Duodenal mucosa (tissue), 2 donors: Measurements from ENCODE around the gene DHRS7B.
"Not testable (repeated sequence)": the region's sequence is repeated elsewhere in the genome, so short reads cannot be mapped to it uniquely, and the experiment has no call there.

ENCODE experiments used
- H3K27ac ChIP-seq: one replicate; pipeline ENCODE4 v1.7.0; 2013; ENCODE audit warnings: low read depth, low read length
- H3K27me3 ChIP-seq, 2 donors: one replicate each; pipeline ENCODE4 v1.7.0; 2013; ENCODE audit warnings: low read length in 2 of 2, control low read depth in 1 of 2; ENCODE audit not compliant: insufficient read depth in 2 of 2, control insufficient read depth in 1 of 2
- H3K36me3 ChIP-seq, 2 donors: one replicate each; pipeline ENCODE4 v1.7.0; 2013; ENCODE audit warnings: low read length in 2 of 2, control low read depth in 1 of 2; ENCODE audit not compliant: insufficient read depth in 2 of 2, control insufficient read depth in 1 of 2
- H3K4me1 ChIP-seq, 2 donors: one replicate each; pipeline ENCODE4 v1.7.0; 2013; ENCODE audit warnings: low read length in 2 of 2, control low read depth in 1 of 2; ENCODE audit not compliant: insufficient read depth in 2 of 2, control insufficient read depth in 1 of 2
- H3K4me3 ChIP-seq, 2 donors: one replicate each; pipeline ENCODE4 v1.7.0; 2013; ENCODE audit warnings: low read length in 2 of 2, low read depth in 1 of 2
- H3K9ac ChIP-seq, 2 donors: one replicate each; pipeline ENCODE4 v1.7.0; 2013; ENCODE audit warnings: low read length in 2 of 2, low read depth in 1 of 2
- H3K9me3 ChIP-seq, 2 donors: one replicate each; pipeline ENCODE4 v1.7.0; 2013; ENCODE audit warnings: low read length in 2 of 2, control low read depth in 1 of 2; ENCODE audit not compliant: control insufficient read depth in 1 of 2

DHRS7B gene

GRCh38 chr17:21190078-21190477 is 63.3 kb downstream of the DHRS7B start:
- Histone ChIP-seq H3K27ac (no peak overlapping the region), H3K4me1 (peaks cover 4 to 5% of the 10 kb centered on the region in 2 donors), H3K4me3 (no peak overlapping the region), H3K27me3 (no peaks in the 10 kb centered on the region), H3K9ac (no peak overlapping the region), H3K36me3 (peaks cover 14 to 35% of the 10 kb centered on the region in 2 donors), H3K9me3 (no peaks in the 10 kb centered on the region)

- Histone ChIP-seq H3K4me3 (no peak overlapping the region), H3K36me3 (peaks cover 9 to 29% of the 10 kb centered on the region in 2 donors), H3K4me1 (peaks cover 4 to 5% of the 10 kb centered on the region in 2 donors), H3K9me3 (no peaks in the 10 kb centered on the region), H3K27ac (no peak overlapping the region), H3K9ac (no peak overlapping the region), H3K27me3 (no peaks in the 10 kb centered on the region)
Measured at GRCh38 chr17:21191698-21192097, 64.9 kb downstream of the DHRS7B start.

- not testable (repeated sequence) for H3K9me3 ChIP-seq, H3K9ac ChIP-seq, H3K27me3 ChIP-seq, H3K4me1 ChIP-seq, H3K27ac ChIP-seq, H3K4me3 ChIP-seq
- H3K36me3 ChIP-seq, result peaks cover 11 to 35% of the 10 kb centered on the region in 2 donors
Measured at GRCh38 chr17:21192414-21192813, 65.7 kb downstream of the DHRS7B start.

- no peaks in the 10 kb centered on the region for H3K9me3 ChIP-seq
- H3K27ac ChIP-seq, result no peak overlapping the region
- peaks cover 4 to 5% of the 10 kb centered on the region in 2 donors for H3K4me1 ChIP-seq
- no peak overlapping the region for H3K9ac ChIP-seq
- no peaks in the 10 kb centered on the region for H3K27me3 ChIP-seq
- H3K4me3 ChIP-seq, result no peak overlapping the region
- H3K36me3 ChIP-seq, result peaks cover 14 to 41% of the 10 kb centered on the region in 2 donors
Measured at GRCh38 chr17:21193031-21193430, 66.3 kb downstream of the DHRS7B start.

- Histone ChIP-seq H3K27me3 (no peaks in the 10 kb centered on the region), H3K4me1 (peaks cover 4 to 5% of the 10 kb centered on the region in 2 donors), H3K9me3 (no peaks in the 10 kb centered on the region), H3K4me3 (no peak overlapping the region), H3K27ac (no peak overlapping the region), H3K9ac (no peak overlapping the region), H3K36me3 (peaks cover 14 to 39% of the 10 kb centered on the region in 2 donors)
Measured at GRCh38 chr17:21194226-21194625, 67.5 kb downstream of the DHRS7B start.

GRCh38 chr17:21194703-21195102 is 67.9 kb downstream of the DHRS7B start:
- Histone ChIP-seq H3K27me3 (no peaks in the 10 kb centered on the region), H3K27ac (no peak overlapping the region), H3K4me3 (no peak overlapping the region), H3K9ac (no peak overlapping the region), H3K4me1 (peaks cover 4 to 7% of the 10 kb centered on the region in 2 donors), H3K36me3 (peaks cover 14 to 36% of the 10 kb centered on the region in 2 donors), H3K9me3 (no peaks in the 10 kb centered on the region)

GRCh38 chr17:21196126-21196525 is 69.4 kb downstream of the DHRS7B start:
- Histone ChIP-seq H3K27ac (no peak overlapping the region), H3K9ac (no peak overlapping the region), H3K4me3 (no peak overlapping the region), H3K36me3 (peaks cover 10 to 35% of the 10 kb centered on the region in 2 donors), H3K27me3 (no peaks in the 10 kb centered on the region), H3K4me1 (peaks cover 4 to 11% of the 10 kb centered on the region in 2 donors), H3K9me3 (no peaks in the 10 kb centered on the region)

- peaks cover 4 to 11% of the 10 kb centered on the region in 2 donors for H3K4me1 ChIP-seq
- H3K27ac ChIP-seq, result no peak overlapping the region
- H3K36me3 ChIP-seq, result peaks cover 10 to 40% of the 10 kb centered on the region in 2 donors
- no peaks in the 10 kb centered on the region for H3K9me3 ChIP-seq
- no peak overlapping the region for H3K9ac ChIP-seq
- no peaks in the 10 kb centered on the region for H3K27me3 ChIP-seq
- H3K4me3 ChIP-seq, result no peak overlapping the region
Measured at GRCh38 chr17:21198411-21198810, 71.6 kb downstream of the DHRS7B start.

GRCh38 chr17:21199311-21199710 is 72.5 kb downstream of the DHRS7B start:
- no peak overlapping the region for H3K4me3 ChIP-seq
- H3K27me3 ChIP-seq, result no peaks in the 10 kb centered on the region
- no peak overlapping the region for H3K27ac ChIP-seq
- no peaks in the 10 kb centered on the region for H3K9me3 ChIP-seq
- no peak overlapping the region for H3K9ac ChIP-seq
- peaks cover under 1 to 7% of the 10 kb centered on the region in 2 donors for H3K4me1 ChIP-seq
- H3K36me3 ChIP-seq, result peaks cover 10 to 40% of the 10 kb centered on the region in 2 donors

- Histone ChIP-seq H3K36me3 (peaks cover 10 to 40% of the 10 kb centered on the region in 2 donors), H3K9me3 (no peaks in the 10 kb centered on the region), H3K4me3 (no peak overlapping the region), H3K27ac (no peak overlapping the region), H3K9ac (no peak overlapping the region), H3K4me1 (peaks cover 0 to 6% of the 10 kb centered on the region in 2 donors), H3K27me3 (no peaks in the 10 kb centered on the region)
Measured at GRCh38 chr17:21199856-21200255, 73.1 kb downstream of the DHRS7B start.
